ENCODE data around the gene PRRG2.

DNA sequence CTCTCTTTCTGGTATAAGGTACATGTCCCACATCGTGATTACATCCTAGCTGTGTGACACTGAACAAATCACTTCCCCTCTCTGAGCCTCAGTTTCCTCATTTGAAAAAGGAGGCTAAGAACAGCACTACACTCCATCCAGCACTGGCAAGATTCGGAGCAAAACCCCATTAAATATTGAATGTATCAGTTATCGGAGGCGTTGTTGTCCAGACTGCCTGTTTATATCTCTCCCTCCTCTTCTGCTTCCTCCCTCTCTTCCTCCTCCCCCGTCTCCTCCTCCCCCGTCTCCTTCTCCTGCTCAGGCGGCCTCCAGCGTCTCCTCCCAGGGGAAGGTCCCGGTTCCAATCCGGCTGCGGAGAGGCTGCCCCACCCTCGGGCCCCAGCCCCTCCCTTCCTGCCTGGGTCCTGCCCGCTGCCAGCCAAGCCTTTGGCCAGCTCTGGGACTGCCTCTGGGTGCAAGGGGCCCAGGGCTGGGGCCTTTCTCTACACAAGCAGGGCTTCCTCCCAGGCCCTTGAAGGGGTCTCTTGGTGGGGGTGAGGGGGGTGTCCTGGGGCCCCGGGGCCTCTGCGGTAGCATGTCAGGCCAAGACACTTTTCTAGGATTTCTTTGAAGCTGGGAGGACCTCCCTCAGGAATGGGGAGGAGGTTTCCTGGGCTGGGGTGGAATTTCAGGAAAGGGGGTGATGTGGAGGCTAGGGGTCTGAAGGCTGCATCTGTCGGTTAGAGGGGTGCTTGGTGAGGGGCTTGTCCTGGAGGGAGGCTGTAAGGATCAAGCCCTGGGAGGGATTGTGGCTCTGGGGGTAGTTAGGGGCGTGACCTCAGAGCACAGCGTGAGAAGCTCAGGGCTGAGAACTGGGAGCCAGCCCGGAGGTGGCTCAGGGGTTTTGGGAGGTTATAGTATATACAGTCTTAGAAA is 57.0 kb downstream of the PRRG2 start:
- TF ChIP-seq CTCF (conservative IDR thresholded peaks at IDR 0.05) (no peak), ZFX (IDR thresholded peaks at IDR 0.05) (no peak)
